Measurements from ENCODE around the gene CDH4. TPM values are rescaled to one million over a fixed set of nuclear protein-coding genes. Genes with fewer than 3 reads are reported as not detected.

Gene CDH4
- total and polyA plus RNA-seq, 2 of the 8 experiments (the other 6 are each of a cell fraction or from before 2014, with no cell fraction given): 4.3 to 7.9 TPM

DNA sequence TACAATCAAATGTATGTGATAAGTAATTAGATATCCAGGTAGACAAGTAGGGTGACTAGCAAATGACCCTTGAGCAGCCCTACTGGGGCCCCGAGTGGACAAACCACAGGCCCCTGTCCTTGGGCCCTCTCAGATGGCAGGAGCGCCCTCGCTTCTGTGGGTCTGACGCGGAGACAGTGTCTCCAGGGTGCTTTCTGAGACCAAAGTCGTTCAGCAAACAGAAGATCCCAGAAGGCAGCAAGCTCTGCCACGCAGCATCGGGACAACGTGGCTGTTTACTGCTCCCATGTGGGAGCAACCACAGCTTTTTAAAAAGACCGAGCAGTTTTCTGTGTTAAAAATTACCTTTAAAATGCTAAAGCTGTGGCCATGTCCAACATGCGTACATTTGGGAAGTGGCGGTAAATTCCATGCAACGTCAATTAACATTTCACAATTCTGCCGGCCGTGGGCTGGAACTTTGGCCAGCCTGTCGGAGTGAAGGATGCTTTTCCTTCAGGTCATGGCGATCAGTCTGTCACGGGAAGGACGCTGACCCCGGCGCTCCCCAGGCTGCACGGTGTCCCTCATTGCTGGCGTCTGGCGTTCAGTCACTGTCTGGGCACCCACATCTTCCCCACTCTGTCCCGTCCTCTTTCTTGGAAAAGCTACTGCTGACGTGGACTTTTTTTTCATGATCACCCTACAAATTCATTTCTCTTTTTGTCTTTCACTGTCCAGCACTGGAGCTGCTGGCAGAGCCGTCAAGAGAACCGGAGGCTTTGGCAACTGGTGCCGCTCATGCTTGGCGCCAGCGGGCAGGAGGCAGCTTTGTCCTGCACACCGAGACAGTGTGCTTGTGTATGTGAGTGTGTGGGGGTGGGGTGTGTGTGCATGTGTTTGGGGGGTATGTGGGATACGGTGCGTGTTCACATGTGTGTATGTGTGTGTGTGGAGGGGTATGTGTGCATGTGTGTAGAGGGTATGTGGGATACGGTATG is 293.1 kb downstream of the CDH4 start:
- CTCF ChIA-PET (ENCODE audit: partially characterized antibody): interaction anchor here (1.2 kb wide), 1 partner anchor 15 kb away, joined by 3 read pairs; no protein-coding TSS in a partner anchor
- WGBS, 2 experiments (ENCODE audit: extremely low coverage in 1 of 2, insufficient coverage in 1 of 2, insufficient read length in 1 of 2, insufficient replicate concordance in 2 of 2, low coverage in 1 of 2, low lambda C conversion rate in 2 of 2, missing lambda C conversion rate in 1 of 2): 95 to 100% methylated on average over 1 to 35 of the region's 35 CpGs
- 0 out of 2 replicates have a peak overlapping the region, but pooled peaks have one; percentile 1 for H2BK20ac ChIP-seq (ENCODE audit: low read length)

More for the DNA sequence above, 293.1 kb downstream of the CDH4 start:
- Histone ChIP-seq H3K79me1 (ENCODE audit: low read depth, low read length) (no peaks in the 10 kb centered on the region), H2BK15ac (ENCODE audit: low read length) (no peak overlapping the region), H2BK12ac (ENCODE audit: low read depth, low read length) (peak overlapping the region; percentile 77; the same call in 1 of the 2 replicates), H3K14ac (ENCODE audit: insufficient read length) (no peak overlapping the region), H4K91ac (replicated peaks; ENCODE audit: insufficient read length, low read length) (no peak overlapping the region), H2BK5ac (ENCODE audit: low read depth, low read length) (peak overlapping the region; percentile 49; the same call in 1 of the 2 replicates), H3K27me3 (replicated peaks in 1 of 4; ENCODE audit: control insufficient read depth in 3 of 4, extremely low read depth in 1 of 4, insufficient read depth in 3 of 4, low read length in 3 of 4) (peaks cover 0 to 5% (median 2%) of the 10 kb centered on the region in 4 experiments; a peak in 4 of 7 replicates), H2AK5ac (ENCODE audit: low read depth, low read length) (0 out of 2 replicates have a peak overlapping the region, but pooled peaks have one; percentile 53), H4K20me1 (replicated peaks in 1 of 2; ENCODE audit: control insufficient read depth in 1 of 2, insufficient read depth in 2 of 2, low read length in 2 of 2) (no peaks in the 10 kb centered on the region), H3K4me2 (ENCODE audit: insufficient read depth in 1 of 2, low read depth in 2 of 2, low read length in 2 of 2) (no peak overlapping the region), H3K56ac (replicated peaks; ENCODE audit: insufficient read length, low read depth, low read length) (no peak overlapping the region), H4K8ac (ENCODE audit: extremely low read depth, insufficient read depth, low read length) (no peak overlapping the region), H2BK120ac (replicated peaks; ENCODE audit: low read depth, low read length) (no peak overlapping the region), H3K27ac (ENCODE audit: low read depth, low read length) (no peak overlapping the region), H3K23me2 (ENCODE audit: low read depth, low read length) (peaks cover 2% of the 10 kb centered on the region; the same call in 1 of the 2 replicates), H4K5ac (ENCODE audit: insufficient read length, low read depth, low read length) (no peak overlapping the region), H3K36me3 (ENCODE audit: control insufficient read depth in 2 of 4, insufficient read depth in 4 of 4, low read length in 3 of 4) (no peaks in the 10 kb centered on the region), H3K9ac (replicated peaks in 1 of 4; ENCODE audit: extremely low read depth in 1 of 4, low read depth in 3 of 4, low read length in 3 of 4) (no peak overlapping the region), H3K4me1 (replicated peaks in 1 of 4; ENCODE audit: control insufficient read depth in 3 of 4, insufficient read depth in 4 of 4, low read length in 3 of 4) (no peaks in the 10 kb centered on the region), H2AFZ (ENCODE audit: low read length) (no peak overlapping the region), H3K4ac (replicated peaks; ENCODE audit: insufficient read length, low read depth, low read length) (no peak overlapping the region), H3K4me3 (ENCODE audit: extremely low read depth in 1 of 4, insufficient read depth in 2 of 4, low read depth in 3 of 4, low read length in 4 of 4) (no peak overlapping the region), H3K23ac (ENCODE audit: insufficient read length) (no peak overlapping the region), H3K18ac (ENCODE audit: extremely low read depth, low read length) (no peak overlapping the region), H3K79me2 (ENCODE audit: control insufficient read depth in 1 of 2, insufficient read depth in 2 of 2, low read length in 2 of 2) (no peaks in the 10 kb centered on the region), H3K9me3 (ENCODE audit: insufficient read depth in 2 of 2, low read depth in 1 of 2, low read length in 1 of 2) (no peaks in the 10 kb centered on the region; a peak in 1 of 4 replicates)
- TF ChIP-seq YY1 (IDR thresholded peaks at IDR 0.05; ENCODE audit: low read depth, low read length): no peak
- TF ChIP-seq CREB1 (IDR thresholded peaks at IDR 0.05): no peak
- TF ChIP-seq POLR2A (IDR thresholded peaks at IDR 0.05; ENCODE audit: control extremely low read depth in 1 of 2, low read depth in 2 of 2, low read length in 2 of 2): no peak
- TF ChIP-seq SP1 (IDR thresholded peaks at IDR 0.05; ENCODE audit: low read depth, low read length): no peak
- TF ChIP-seq, protein P1, sequence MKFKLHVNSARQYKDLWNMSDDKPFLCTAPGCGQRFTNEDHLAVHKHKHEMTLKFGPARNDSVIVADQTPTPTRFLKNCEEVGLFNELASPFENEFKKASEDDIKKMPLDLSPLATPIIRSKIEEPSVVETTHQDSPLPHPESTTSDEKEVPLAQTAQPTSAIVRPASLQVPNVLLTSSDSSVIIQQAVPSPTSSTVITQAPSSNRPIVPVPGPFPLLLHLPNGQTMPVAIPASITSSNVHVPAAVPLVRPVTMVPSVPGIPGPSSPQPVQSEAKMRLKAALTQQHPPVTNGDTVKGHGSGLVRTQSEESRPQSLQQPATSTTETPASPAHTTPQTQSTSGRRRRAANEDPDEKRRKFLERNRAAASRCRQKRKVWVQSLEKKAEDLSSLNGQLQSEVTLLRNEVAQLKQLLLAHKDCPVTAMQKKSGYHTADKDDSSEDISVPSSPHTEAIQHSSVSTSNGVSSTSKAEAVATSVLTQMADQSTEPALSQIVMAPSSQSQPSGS (IDR thresholded peaks at IDR 0.05; ENCODE audit: low read length): no peak
- TF ChIP-seq, protein P2, sequence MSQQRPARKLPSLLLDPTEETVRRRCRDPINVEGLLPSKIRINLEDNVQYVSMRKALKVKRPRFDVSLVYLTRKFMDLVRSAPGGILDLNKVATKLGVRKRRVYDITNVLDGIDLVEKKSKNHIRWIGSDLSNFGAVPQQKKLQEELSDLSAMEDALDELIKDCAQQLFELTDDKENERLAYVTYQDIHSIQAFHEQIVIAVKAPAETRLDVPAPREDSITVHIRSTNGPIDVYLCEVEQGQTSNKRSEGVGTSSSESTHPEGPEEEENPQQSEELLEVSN (IDR thresholded peaks at IDR 0.05): no peak
- FAIRE-seq (no peak), DNase-seq (ENCODE audit: low read depth in 1 of 2, low spot score in 2 of 2) (no peak)
- POLR2A ChIA-PET (ENCODE audit: partially characterized antibody): interaction anchor here (1.0 kb wide), 1 partner anchor 12 kb away, joined by 3 read pairs; no protein-coding TSS in a partner anchor

Measured in H1 (cell line).